Measurements from ENCODE around the gene LMNTD1. TPM values are rescaled to one million over a fixed set of nuclear protein-coding genes. Genes with fewer than 3 reads are reported as not detected.

Gene LMNTD1
- total and polyA plus RNA-seq, 10 of the 15 experiments (the other 5 are each of a cell fraction or from before 2014, with no cell fraction given): not detected

DNA sequence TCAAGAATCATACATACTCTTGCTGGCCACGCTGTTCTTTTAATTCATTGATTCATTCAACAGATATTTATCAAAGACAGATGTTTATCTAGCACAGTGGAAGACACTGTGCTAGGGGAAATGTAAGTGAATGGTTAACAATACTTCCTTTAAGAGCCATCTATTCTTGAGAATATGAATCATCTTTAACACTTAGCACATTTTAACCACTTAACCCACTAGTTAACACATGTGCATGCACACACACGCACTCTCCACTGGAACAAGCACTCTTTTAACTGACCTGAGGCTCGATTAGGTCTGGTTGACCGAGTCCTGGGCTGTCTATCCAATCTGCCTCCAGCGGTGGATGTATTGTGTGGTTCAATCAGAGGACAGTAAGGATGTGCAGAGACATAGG lies 34.6 kb downstream of the LMNTD1 start:
- TF ChIP-seq DPF2 (IDR thresholded peaks at IDR 0.05): peak; percentile 28; the same call in 1 of the 2 replicates
- TF ChIP-seq BHLHE40 (IDR thresholded peaks at IDR 0.05; ENCODE audit: borderline replicate concordance in 1 of 2, low read depth in 2 of 2, low read length in 1 of 2): peak in 1 of 2 experiments; percentile 37; a peak in 1 of 4 replicates
- peak; percentile 33; the same call in 1 of the 2 replicates for TF ChIP-seq MTA2 (IDR thresholded peaks at IDR 0.05; ENCODE audit: low read depth)
- TF ChIP-seq EP300 (IDR thresholded peaks at IDR 0.05; ENCODE audit: borderline replicate concordance in 1 of 2, control insufficient read depth in 1 of 2, low read depth in 2 of 2, low read length in 2 of 2): 0 out of 4 replicates have a peak, but pooled peaks of 1 of the 2 experiments have one; percentile 27
- TF ChIP-seq YY1 (IDR thresholded peaks at IDR 0.05; ENCODE audit: low read depth, low read length): no peak
- TF ChIP-seq CHD2 (IDR thresholded peaks at IDR 0.05; ENCODE audit: borderline replicate concordance, low read depth, low read length): no peak
- TF ChIP-seq, protein P1, sequence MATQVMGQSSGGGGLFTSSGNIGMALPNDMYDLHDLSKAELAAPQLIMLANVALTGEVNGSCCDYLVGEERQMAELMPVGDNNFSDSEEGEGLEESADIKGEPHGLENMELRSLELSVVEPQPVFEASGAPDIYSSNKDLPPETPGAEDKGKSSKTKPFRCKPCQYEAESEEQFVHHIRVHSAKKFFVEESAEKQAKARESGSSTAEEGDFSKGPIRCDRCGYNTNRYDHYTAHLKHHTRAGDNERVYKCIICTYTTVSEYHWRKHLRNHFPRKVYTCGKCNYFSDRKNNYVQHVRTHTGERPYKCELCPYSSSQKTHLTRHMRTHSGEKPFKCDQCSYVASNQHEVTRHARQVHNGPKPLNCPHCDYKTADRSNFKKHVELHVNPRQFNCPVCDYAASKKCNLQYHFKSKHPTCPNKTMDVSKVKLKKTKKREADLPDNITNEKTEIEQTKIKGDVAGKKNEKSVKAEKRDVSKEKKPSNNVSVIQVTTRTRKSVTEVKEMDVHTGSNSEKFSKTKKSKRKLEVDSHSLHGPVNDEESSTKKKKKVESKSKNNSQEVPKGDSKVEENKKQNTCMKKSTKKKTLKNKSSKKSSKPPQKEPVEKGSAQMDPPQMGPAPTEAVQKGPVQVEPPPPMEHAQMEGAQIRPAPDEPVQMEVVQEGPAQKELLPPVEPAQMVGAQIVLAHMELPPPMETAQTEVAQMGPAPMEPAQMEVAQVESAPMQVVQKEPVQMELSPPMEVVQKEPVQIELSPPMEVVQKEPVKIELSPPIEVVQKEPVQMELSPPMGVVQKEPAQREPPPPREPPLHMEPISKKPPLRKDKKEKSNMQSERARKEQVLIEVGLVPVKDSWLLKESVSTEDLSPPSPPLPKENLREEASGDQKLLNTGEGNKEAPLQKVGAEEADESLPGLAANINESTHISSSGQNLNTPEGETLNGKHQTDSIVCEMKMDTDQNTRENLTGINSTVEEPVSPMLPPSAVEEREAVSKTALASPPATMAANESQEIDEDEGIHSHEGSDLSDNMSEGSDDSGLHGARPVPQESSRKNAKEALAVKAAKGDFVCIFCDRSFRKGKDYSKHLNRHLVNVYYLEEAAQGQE (IDR thresholded peaks at IDR 0.05; ENCODE audit: low read depth, low read length): no peak
- TF ChIP-seq ATF7 (IDR thresholded peaks at IDR 0.05; ENCODE audit: low read depth): peak; percentile 47; the same call in 1 of the 2 replicates
- FAIRE-seq (no peak), ATAC-seq (peak; percentile 91)

More for the DNA sequence above, 34.6 kb downstream of the LMNTD1 start:
- Histone ChIP-seq H3K4me1 (ENCODE audit: control insufficient read depth, insufficient read depth, low read length) (no peaks in the 10 kb centered on the region), H2AFZ (ENCODE audit: control insufficient read depth, low read depth, low read length) (no peak overlapping the region), H3K27ac (ENCODE audit: control insufficient read depth, insufficient read depth) (no peak overlapping the region), H4K20me1 (ENCODE audit: control insufficient read depth, insufficient read depth) (no peaks in the 10 kb centered on the region), H3K27me3 (replicated peaks in 1 of 2; ENCODE audit: control insufficient read depth in 2 of 2, insufficient read depth in 2 of 2, low read length in 1 of 2) (no peaks in the 10 kb centered on the region; a peak in 1 of 4 replicates), H3K9me3 (replicated peaks; ENCODE audit: control insufficient read depth, insufficient read depth, low read length) (no peaks in the 10 kb centered on the region), H3K9ac (ENCODE audit: control insufficient read depth, insufficient read depth, low read length) (no peak overlapping the region), H3K4me2 (ENCODE audit: control insufficient read depth, insufficient read depth) (no peak overlapping the region), H3K36me3 (ENCODE audit: control insufficient read depth in 2 of 2, insufficient read depth in 2 of 2, low read length in 1 of 2) (no peaks in the 10 kb centered on the region), H3K4me3 (no peak overlapping the region), H3K79me2 (ENCODE audit: control insufficient read depth, insufficient read depth, low read length) (no peaks in the 10 kb centered on the region)
- SMC1A ChIA-PET (ENCODE audit: uncharacterized antibody, unreplicated experiment): no interaction called here
- DNase-seq (ENCODE audit: low read depth, low spot score): peak; percentile 7
- WGBS (ENCODE audit: insufficient coverage, insufficient replicate concordance, low lambda C conversion rate, missing lambda C conversion rate): 40% methylated on average over 5 of the region's 5 CpGs
- in situ Hi-C loops (cut with MboI) (no loop called here), intact Hi-C loops (cut with micrococcal nuclease; ENCODE audit: unreplicated experiment) (no loop called here)
- CTCF ChIA-PET: no interaction called here
- no TSS peak for BruUV-seq (replicated peaks)
- RAD21 ChIA-PET (ENCODE audit: unreplicated experiment): no interaction called here
- POLR2A ChIA-PET: no interaction called here

Measured in GM12878 (cell line).